ENCODE measurements around the gene PLXNC1.

The PLXNC1 gene

GRCh38 chr12:94207849-94208621 lies 59.7 kb downstream of the PLXNC1 start:
- DNase-seq: no peak

- no peak for DNase-seq
Observed at GRCh38 chr12:94208622-94208966, 60.2 kb downstream of the PLXNC1 start.

DNA sequence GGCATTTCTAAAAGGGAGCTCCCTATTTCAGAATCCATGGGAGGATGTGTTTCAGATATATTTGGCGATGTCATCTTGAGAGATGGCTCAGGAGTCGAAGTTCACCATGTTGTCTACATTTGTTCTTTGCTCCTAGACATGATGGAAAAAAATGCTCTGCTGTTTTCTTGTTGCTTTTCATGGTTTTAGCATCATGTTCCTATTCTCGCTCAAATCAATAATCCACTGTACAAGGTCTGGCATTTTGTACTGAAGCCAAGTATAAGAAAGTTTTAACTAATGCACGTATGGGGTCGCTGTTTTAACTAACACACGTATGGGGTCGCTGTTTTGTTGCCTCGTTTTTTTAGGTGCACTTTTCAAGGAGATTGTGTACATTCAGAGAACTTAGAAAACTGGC lies 60.9 kb downstream of the PLXNC1 start:
- no peak for DNase-seq

- no peak for DNase-seq
Observed at GRCh38 chr12:94211021-94211420, 62.6 kb downstream of the PLXNC1 start.

DNA sequence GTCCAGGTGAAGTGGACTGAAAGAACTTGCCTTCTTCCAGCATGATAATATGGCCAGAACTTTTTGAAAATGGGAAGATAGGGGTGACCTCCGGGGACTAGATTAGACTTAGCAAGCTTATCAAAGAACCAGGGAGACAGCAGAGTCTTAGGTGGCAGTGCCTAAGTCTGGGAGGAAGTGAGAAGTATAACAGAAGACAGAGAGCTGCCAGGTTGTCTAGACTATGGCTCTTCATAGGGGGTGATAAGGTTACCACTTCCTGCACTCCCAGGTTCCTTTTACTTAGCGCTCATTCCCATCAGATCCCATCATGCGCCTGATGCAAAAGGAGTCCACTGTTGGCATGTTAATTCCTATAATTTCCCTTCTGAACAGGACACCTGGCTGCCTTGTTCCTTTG lies 69.9 kb downstream of the PLXNC1 start:
- no peak for DNase-seq

GRCh38 chr12:94219622-94220302 lies 71.4 kb downstream of the PLXNC1 start:
- DNase-seq: no peak

DNA sequence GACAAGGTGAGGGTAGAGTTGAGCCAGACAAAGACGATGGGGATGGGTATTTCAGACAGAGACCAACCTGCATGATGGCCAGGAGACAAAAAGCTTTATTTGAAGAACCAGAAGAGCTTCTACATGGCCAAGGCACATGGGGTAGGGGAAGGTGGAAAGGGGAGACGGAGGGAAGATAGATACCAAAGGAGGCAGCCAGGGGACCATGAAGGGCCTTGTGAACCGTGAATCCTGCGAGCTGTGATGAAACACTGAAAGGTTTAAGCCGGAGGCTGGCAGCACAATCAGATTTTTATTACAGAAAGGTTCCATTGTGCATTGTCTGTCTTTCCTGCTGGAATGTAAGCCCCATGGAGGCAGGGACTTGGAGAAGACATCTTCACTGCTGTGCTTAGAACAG lies 72.4 kb downstream of the PLXNC1 start:
- DNase-seq: no peak

GRCh38 chr12:94222351-94223084 lies 74.1 kb downstream of the PLXNC1 start:
- DNase-seq: no peak

- DNase-seq: no peak
Observed at GRCh38 chr12:94223842-94224241, 75.5 kb downstream of the PLXNC1 start.

DNA sequence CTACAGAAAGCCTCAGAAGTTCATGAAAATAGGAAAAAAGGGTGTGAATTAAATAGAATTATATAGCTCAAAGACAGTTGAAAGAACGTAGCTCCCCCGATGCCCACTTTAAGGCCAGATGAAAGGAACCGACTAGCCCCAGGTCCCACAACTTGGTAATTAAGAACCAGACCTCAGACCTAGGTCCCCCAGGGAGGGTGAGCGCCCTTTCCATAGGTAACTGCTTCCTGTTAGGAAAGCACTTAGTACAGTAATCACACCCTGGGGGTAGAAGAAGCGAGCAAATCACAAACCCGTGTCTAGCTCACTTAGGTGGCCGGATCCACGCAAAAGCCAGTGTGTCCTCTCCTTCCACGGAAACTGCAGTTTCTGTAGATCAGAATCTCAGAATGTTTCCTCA lies 77.1 kb downstream of the PLXNC1 start:
- DNase-seq: no peak

- no peak for DNase-seq
Observed at GRCh38 chr12:94225947-94226630, 77.7 kb downstream of the PLXNC1 start.

- DNase-seq: no peak
Observed at GRCh38 chr12:94227066-94227465, 78.7 kb downstream of the PLXNC1 start.

DNA sequence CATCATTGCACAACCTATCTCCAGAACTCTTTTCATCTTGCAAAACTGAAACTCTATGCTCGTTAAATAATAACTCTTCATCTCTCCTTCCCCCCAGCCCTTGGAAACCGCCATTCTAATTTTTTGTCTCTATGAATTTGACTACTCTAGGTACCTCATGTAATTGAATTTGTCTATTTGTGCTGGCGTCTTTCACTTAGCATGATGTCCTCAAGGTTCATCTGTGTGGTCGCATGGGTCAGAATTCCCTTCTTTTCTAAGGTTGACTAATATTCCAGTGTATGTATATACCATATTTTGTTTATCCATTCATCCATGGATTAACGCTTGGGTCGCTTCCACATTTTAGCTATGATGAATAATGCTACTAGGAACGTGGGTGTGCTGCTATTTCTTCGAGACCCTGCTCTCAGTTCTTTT lies 80.1 kb downstream of the PLXNC1 start:
- DNase-seq: no peak

DNA sequence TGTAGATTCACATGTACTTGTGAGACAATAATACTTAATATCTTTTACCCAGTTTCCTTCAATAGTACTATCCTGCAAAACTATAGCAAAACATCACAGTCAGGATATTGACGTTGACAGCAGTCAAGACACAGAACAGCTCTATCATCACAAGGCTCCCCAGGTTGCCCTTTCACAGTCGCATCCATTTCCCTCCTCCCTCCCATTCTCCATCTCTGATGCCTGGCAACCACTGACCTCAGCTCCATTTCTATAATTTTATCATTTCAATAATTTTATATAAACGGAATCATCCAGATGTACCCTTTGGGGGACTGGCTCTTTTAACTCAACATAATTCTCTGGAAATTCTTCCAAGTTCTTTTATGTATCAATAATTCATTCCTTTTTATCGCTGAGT lies 81.5 kb downstream of the PLXNC1 start:
- no peak for DNase-seq

- DNase-seq: no peak
Observed at GRCh38 chr12:94230357-94230905, 82.1 kb downstream of the PLXNC1 start.

- no peak for DNase-seq
Observed at GRCh38 chr12:94231709-94232108, 83.3 kb downstream of the PLXNC1 start.

DNA sequence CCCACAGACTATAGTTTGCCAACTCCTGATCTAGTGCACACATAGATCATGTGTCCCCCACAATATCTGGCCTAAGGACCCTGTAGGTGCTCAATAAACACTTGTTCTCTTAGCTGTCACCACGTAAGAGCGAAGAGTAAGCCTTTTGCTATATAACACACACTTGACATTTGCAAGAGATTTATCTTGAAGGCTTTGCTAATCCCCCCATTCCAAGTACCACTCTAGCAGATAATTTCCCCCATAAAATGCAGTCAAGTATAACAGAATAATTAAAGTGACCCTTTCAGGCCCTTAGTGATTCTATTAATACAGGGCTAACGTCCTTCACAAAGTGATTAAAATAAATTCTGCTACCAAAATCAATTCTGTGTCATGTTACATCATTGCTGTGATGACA lies 87.5 kb downstream of the PLXNC1 start:
- DNase-seq: no peak

DNA sequence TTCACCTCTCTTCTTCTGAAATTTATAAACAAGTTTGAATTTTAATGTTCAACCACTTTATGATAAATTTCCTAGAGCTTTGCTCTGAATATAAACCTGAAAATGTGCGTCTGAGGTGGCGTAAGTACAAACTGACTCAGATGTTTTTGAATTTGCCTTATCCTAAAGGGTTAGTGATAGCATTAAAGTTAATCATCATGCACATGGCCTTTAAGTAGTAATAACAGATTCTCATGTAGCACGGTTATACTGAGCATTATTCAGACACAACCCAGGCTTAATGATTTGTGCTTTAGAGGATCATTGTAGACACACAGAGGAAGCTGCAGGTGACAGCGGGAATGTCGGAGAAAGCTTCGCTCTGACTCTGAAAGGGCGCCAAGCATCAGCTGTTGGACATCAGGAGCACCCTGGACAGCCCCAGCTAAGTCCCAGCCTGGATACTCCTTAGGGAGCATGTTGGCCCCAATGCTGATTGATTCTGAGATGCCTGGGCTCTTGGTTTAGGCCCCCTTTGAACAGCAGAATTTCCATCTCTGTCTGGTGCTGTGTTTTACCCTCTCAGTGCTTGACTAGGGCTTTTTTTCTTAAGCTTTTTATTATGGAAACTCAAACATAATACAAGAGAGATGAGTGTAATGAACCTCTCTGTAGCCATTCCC lies 91.1 kb downstream of the PLXNC1 start:
- no peak for DNase-seq

DNA sequence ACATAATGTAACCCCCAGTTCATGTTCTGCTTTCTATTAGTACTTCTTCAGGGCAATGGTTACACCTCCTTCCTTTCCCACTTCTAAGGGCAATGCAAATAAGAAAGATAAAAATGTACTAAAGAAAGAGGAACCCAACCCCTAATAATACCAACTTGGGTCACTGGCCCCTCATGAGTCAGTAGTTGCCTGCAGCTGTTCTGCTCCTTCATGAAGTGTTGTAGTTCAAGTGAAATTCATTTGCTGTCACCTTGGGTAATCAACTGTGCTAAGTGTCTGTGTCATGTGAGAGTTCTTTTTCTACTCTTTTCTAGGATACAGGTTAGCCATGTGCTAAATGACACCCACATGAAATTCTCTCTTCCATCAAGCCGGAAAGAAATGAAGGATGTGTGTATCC lies 91.8 kb downstream of the PLXNC1 start:
- DNase-seq: no peak

DNA sequence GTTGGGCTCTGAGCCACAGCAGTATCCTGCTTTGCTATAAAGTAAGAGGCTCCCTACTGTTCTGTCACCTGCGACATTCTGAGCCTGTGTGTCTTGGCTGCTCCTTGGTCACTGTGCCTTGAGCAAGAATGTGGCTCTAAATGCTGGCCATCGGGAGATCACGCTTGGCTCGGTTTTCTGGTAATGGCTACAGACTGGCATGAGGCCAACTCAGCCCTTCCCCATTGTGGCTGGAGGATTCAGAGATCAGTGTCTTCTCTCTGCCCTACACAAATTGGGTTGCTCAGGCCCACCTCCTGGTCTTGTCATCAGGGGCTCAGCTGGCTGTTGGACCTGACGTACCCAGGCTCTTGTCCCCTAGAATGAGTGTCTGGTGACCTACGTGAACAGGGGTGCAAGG lies 94.5 kb downstream of the PLXNC1 start:
- DNase-seq: no peak

- DNase-seq: no peak
Observed at GRCh38 chr12:94244165-94245133, 96.1 kb downstream of the PLXNC1 start.
